ENCODE measurements around the gene LBX1. TPM values are rescaled to one million over a fixed set of nuclear protein-coding genes. Genes with fewer than 3 reads are reported as not detected.

The LBX1 gene
- polyA plus RNA-seq, 3 donors, result not detected

Other genes with a start within 250 kb of the LBX1 start
- 100 to 1,000 TPM in 1 of 3 donors, 10 to 100 TPM in 2; 76.5 to 109 (median 96.3) TPM for gene MRPL43, start 242.0 kb downstream of the LBX1 start, polyA plus RNA-seq
- 1 to 10 TPM; 3.7 to 9.0 (median 4.9) TPM for gene TWNK, start 241.9 kb downstream of the LBX1 start, polyA plus RNA-seq
- 100 to 1,000 TPM in 1 of 3 donors, 10 to 100 TPM in 2; 22.4 to 105 (median 91.5) TPM for gene LZTS2, start 229.7 kb downstream of the LBX1 start, polyA plus RNA-seq
- gene PDZD7, start 198.3 kb downstream of the LBX1 start, polyA plus RNA-seq, result 1 to 10 TPM in 2 of 3 donors, under 1 TPM in 1; 0.25 to 3.3 (median 2.3) TPM
- gene SFXN3, start 198.2 kb downstream of the LBX1 start, polyA plus RNA-seq, result 10 to 100 TPM; 17.0 to 47.8 (median 27.0) TPM
- 1 to 10 TPM; 1.2 to 9.2 (median 3.1) TPM for gene KAZALD1, start 167.5 kb downstream of the LBX1 start, polyA plus RNA-seq
- under 1 TPM in 2 of 3 donors, not detected in 1; 0.02 to 0.09 TPM for gene TLX1, start 98.2 kb downstream of the LBX1 start, polyA plus RNA-seq
- 1 to 10 TPM; 3.7 to 4.9 (median 4.4) TPM for gene BTRC, start 124.7 kb upstream of the LBX1 start, polyA plus RNA-seq

Data from adipose tissue (tissue), 3 donors.